ENCODE data around the gene NLRP8. TPM values are rescaled to one million over a fixed set of nuclear protein-coding genes. Genes with fewer than 3 reads are reported as not detected.

The NLRP8 gene
- total RNA-seq, 1 experiment from 2014 or later = not detected

DNA sequence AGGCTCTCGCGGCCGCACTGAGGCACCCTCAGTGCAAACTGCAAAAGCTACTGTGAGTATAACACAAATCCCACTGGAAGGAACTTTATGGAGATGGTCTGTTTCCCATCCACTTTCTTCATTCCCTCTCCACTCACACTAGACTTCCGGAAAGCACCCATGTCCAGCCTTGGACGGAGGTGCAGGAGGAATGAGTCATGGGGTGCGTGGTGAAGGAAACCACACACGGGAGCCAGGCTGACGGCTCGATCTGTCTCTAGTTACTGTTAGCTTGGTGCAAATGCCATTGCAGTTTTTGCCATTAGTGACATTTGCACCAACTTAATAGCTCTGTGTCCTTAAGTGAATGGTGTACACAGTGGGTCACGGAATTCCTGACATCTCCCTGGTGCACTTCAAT lies 14.6 kb downstream of the NLRP8 start:
- H3K27me3 ChIP-seq (ENCODE audit: insufficient read depth, low read length) = no peaks in the 10 kb centered on the region
- H3K18ac ChIP-seq (ENCODE audit: insufficient read length, low read depth, low read length) = no peak overlapping the region
- TF ChIP-seq, protein P1, sequence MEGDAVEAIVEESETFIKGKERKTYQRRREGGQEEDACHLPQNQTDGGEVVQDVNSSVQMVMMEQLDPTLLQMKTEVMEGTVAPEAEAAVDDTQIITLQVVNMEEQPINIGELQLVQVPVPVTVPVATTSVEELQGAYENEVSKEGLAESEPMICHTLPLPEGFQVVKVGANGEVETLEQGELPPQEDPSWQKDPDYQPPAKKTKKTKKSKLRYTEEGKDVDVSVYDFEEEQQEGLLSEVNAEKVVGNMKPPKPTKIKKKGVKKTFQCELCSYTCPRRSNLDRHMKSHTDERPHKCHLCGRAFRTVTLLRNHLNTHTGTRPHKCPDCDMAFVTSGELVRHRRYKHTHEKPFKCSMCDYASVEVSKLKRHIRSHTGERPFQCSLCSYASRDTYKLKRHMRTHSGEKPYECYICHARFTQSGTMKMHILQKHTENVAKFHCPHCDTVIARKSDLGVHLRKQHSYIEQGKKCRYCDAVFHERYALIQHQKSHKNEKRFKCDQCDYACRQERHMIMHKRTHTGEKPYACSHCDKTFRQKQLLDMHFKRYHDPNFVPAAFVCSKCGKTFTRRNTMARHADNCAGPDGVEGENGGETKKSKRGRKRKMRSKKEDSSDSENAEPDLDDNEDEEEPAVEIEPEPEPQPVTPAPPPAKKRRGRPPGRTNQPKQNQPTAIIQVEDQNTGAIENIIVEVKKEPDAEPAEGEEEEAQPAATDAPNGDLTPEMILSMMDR (conservative IDR thresholded peaks at IDR 0.05) = no peak
- H3K4me2 ChIP-seq (ENCODE audit: insufficient read depth, insufficient read length, low read length) = no peak overlapping the region
- Mint-ChIP-seq H3K9me3 (peaks cover 90 to 96% of the 10 kb centered on the region in 2 experiments), H3K4me3 (no peak overlapping the region), H3K4me1 (no peaks in the 10 kb centered on the region), H3K36me3 (ENCODE audit: insufficient read depth in 1 of 3, low read depth in 3 of 3) (peaks cover under 1 to 28% (median 4%) of the 10 kb centered on the region in 3 experiments; a peak in 6 of 7 replicates), H3K27me3 (ENCODE audit: low read depth) (no peaks in the 10 kb centered on the region), H3K27ac (no peak overlapping the region)
- no peak overlapping the region for H3T11ph ChIP-seq (ENCODE audit: low read length)
- no peak overlapping the region for H3K23ac ChIP-seq (ENCODE audit: insufficient read length, low read depth, low read length)
- no peaks in the 10 kb centered on the region for H3K79me2 ChIP-seq (ENCODE audit: insufficient read depth, low read length)
- peaks cover 80% of the 10 kb centered on the region for H3K9me3 ChIP-seq (ENCODE audit: control insufficient read depth, low read depth, low read length)
- no peak overlapping the region for H3K4ac ChIP-seq (ENCODE audit: low read depth, low read length)
- H3K23me2 ChIP-seq (ENCODE audit: insufficient read length, low read depth, low read length, poor library complexity, severe bottlenecking) = no peaks in the 10 kb centered on the region
- WGBS (ENCODE audit: extremely low coverage, insufficient read length, low lambda C conversion rate) = no CpG with 5 or more reads among the region's 10 CpGs
- H4K5ac ChIP-seq (ENCODE audit: insufficient read length, low read depth, low read length) = no peak overlapping the region
- H2BK12ac ChIP-seq (ENCODE audit: insufficient read length, low read depth, low read length) = no peak overlapping the region
- H2BK120ac ChIP-seq (ENCODE audit: low read depth, low read length, poor library complexity, severe bottlenecking) = no peak overlapping the region
- H2AFZ ChIP-seq (ENCODE audit: low read length) = no peak overlapping the region
- no peak for DNase-seq
- H2BK15ac ChIP-seq (ENCODE audit: low read depth, low read length) = no peak overlapping the region
- no peak overlapping the region for H2BK20ac ChIP-seq (ENCODE audit: low read depth, low read length, poor library complexity, severe bottlenecking)
- H4K20me1 ChIP-seq (ENCODE audit: control insufficient read depth, insufficient read depth, insufficient read length) = no peaks in the 10 kb centered on the region
- no peaks in the 10 kb centered on the region for H3K79me1 ChIP-seq (ENCODE audit: insufficient read depth, low read depth, low read length, poor library complexity, severe bottlenecking)
- H4K8ac ChIP-seq (replicated peaks; ENCODE audit: insufficient read length, low read depth, low read length) = no peak overlapping the region
- no peak overlapping the region for H3K14ac ChIP-seq (ENCODE audit: insufficient read depth, low read length)
- H3K9ac ChIP-seq (ENCODE audit: extremely low read depth, insufficient read length, low read length) = no peak overlapping the region
- no peak overlapping the region for H2AK5ac ChIP-seq (ENCODE audit: insufficient read length, low read length)
- H3K27ac ChIP-seq (ENCODE audit: insufficient read length, low read depth, low read length) = no peak overlapping the region
- no peak overlapping the region for H4K91ac ChIP-seq (ENCODE audit: insufficient read length, low read depth, low read length)
- H3K56ac ChIP-seq (ENCODE audit: insufficient read length, low read depth, low read length) = no peak overlapping the region
- no peak overlapping the region for H2BK5ac ChIP-seq (ENCODE audit: insufficient read length, low read length)
- H3K4me1 ChIP-seq (ENCODE audit: insufficient read depth, low read length) = no peaks in the 10 kb centered on the region
